ENCODE results near the gene SFSWAP. TPM values are rescaled to one million over a fixed set of nuclear protein-coding genes. Genes with fewer than 3 reads are reported as not detected.

Gene SFSWAP
- total and polyA plus RNA-seq, 2 of the 8 experiments (the other 6 are each of a cell fraction or from before 2014, with no cell fraction given), result 36.5 to 49.5 TPM

GRCh38 chr12:131842169-131842568 is 131.3 kb downstream of the SFSWAP start:
- FAIRE-seq, result no peak
- DNase-seq (ENCODE audit: low read depth in 1 of 2, low spot score in 2 of 2), result no peak

More at GRCh38 chr12:131842169-131842568, 131.3 kb downstream of the SFSWAP start:
- H4K91ac ChIP-seq (replicated peaks; ENCODE audit: insufficient read length, low read length), result no peak overlapping the region
- no peak overlapping the region for H3K4me2 ChIP-seq (ENCODE audit: insufficient read depth in 1 of 2, low read depth in 2 of 2, low read length in 2 of 2)
- H2BK5ac ChIP-seq (ENCODE audit: low read depth, low read length), result no peak overlapping the region
- no peak overlapping the region for H4K8ac ChIP-seq (ENCODE audit: extremely low read depth, insufficient read depth, low read length)
- no peak overlapping the region for H3K14ac ChIP-seq (ENCODE audit: insufficient read length)
- H3K79me2 ChIP-seq (ENCODE audit: control insufficient read depth in 1 of 2, insufficient read depth in 2 of 2, low read length in 2 of 2), result no peaks in the 10 kb centered on the region
- H3K36me3 ChIP-seq (ENCODE audit: control insufficient read depth in 2 of 4, insufficient read depth in 4 of 4, low read length in 3 of 4), result peaks cover 2 to 43% (median 14%) of the 10 kb centered on the region in 4 experiments; a peak in 6 of 8 replicates
- H4K20me1 ChIP-seq (replicated peaks in 1 of 2; ENCODE audit: control insufficient read depth in 1 of 2, insufficient read depth in 2 of 2, low read length in 2 of 2), result peaks cover 0 to 7% of the 10 kb centered on the region in 2 experiments
- H2AFZ ChIP-seq (ENCODE audit: low read length), result no peak overlapping the region
- H3K79me1 ChIP-seq (ENCODE audit: low read depth, low read length), result no peaks in the 10 kb centered on the region
- H3K4me1 ChIP-seq (replicated peaks in 1 of 4; ENCODE audit: control insufficient read depth in 3 of 4, insufficient read depth in 4 of 4, low read length in 3 of 4), result no peaks in the 10 kb centered on the region
- H3K4ac ChIP-seq (replicated peaks; ENCODE audit: insufficient read length, low read depth, low read length), result no peak overlapping the region
- H3K4me3 ChIP-seq (ENCODE audit: extremely low read depth in 1 of 4, insufficient read depth in 2 of 4, low read depth in 3 of 4, low read length in 4 of 4), result no peak overlapping the region
- no peak overlapping the region for H3K23ac ChIP-seq (ENCODE audit: insufficient read length)
- no peak overlapping the region for H4K5ac ChIP-seq (ENCODE audit: insufficient read length, low read depth, low read length)
- H3K9ac ChIP-seq (replicated peaks in 1 of 4; ENCODE audit: extremely low read depth in 1 of 4, low read depth in 3 of 4, low read length in 3 of 4), result no peak overlapping the region
- no peak overlapping the region for H2BK12ac ChIP-seq (ENCODE audit: low read depth, low read length)
- H2BK15ac ChIP-seq (ENCODE audit: low read length), result no peak overlapping the region
- no peaks in the 10 kb centered on the region for H3K9me3 ChIP-seq (ENCODE audit: insufficient read depth in 2 of 2, low read depth in 1 of 2, low read length in 1 of 2)
- no peak overlapping the region for H3K27ac ChIP-seq (ENCODE audit: low read depth, low read length)
- H3K23me2 ChIP-seq (ENCODE audit: low read depth, low read length), result no peaks in the 10 kb centered on the region
- CTCF ChIA-PET (ENCODE audit: partially characterized antibody), result no interaction called here
- H2BK20ac ChIP-seq (ENCODE audit: low read length), result no peak overlapping the region
- no peak for TF ChIP-seq CEBPB (IDR thresholded peaks at IDR 0.05; ENCODE audit: low read depth, low read length)
- no peak for TF ChIP-seq TEAD4 (IDR thresholded peaks at IDR 0.05; ENCODE audit: low read depth, low read length)
- no peak for TF ChIP-seq GTF2F1 (IDR thresholded peaks at IDR 0.05; ENCODE audit: borderline replicate concordance, low read depth, low read length)
- no peak for TF ChIP-seq PHF8 (conservative IDR thresholded peaks at IDR 0.05; ENCODE audit: low read depth, low read length)
- no peak for TF ChIP-seq CBX8 (IDR thresholded peaks at IDR 0.05; ENCODE audit: borderline replicate concordance, low read depth, low read length)
- no peak for TF ChIP-seq TAF1 (IDR thresholded peaks at IDR 0.05; ENCODE audit: low read depth, low read length)
- TF ChIP-seq MAX (IDR thresholded peaks at IDR 0.05), result no peak
- TF ChIP-seq HDAC6 (IDR thresholded peaks at IDR 0.05; ENCODE audit: low read depth, low read length), result no peak
- no peak for TF ChIP-seq EP300 (IDR thresholded peaks at IDR 0.05; ENCODE audit: borderline replicate concordance in 1 of 2, low read depth in 2 of 2, low read length in 2 of 2)
- H2BK120ac ChIP-seq (replicated peaks; ENCODE audit: low read depth, low read length), result no peak overlapping the region
- H3K27me3 ChIP-seq (replicated peaks in 1 of 4; ENCODE audit: control insufficient read depth in 3 of 4, extremely low read depth in 1 of 4, insufficient read depth in 3 of 4, low read length in 3 of 4), result no peaks in the 10 kb centered on the region
- no peak overlapping the region for H2AK5ac ChIP-seq (ENCODE audit: low read depth, low read length)
- POLR2A ChIA-PET (ENCODE audit: partially characterized antibody), result interaction anchor here (0.6 kb wide), 1 partner anchor 71 kb away, joined by 4 read pairs; no protein-coding TSS in a partner anchor
- 88% methylated on average over 15 of the region's 15 CpGs; no CpG with 5 or more reads in 1 of the 2 experiments for WGBS, 2 experiments (ENCODE audit: extremely low coverage in 1 of 2, insufficient coverage in 1 of 2, insufficient read length in 1 of 2, insufficient replicate concordance in 2 of 2, low coverage in 1 of 2, low lambda C conversion rate in 2 of 2, missing lambda C conversion rate in 1 of 2)
- no peak overlapping the region for H3K18ac ChIP-seq (ENCODE audit: extremely low read depth, low read length)
- H3K56ac ChIP-seq (replicated peaks; ENCODE audit: insufficient read length, low read depth, low read length), result no peak overlapping the region
